Suprapubic skin (tissue), 4 donors: Measurements from ENCODE around the gene ANKRD9. TPM values are rescaled to one million over a fixed set of nuclear protein-coding genes. Genes with fewer than 3 reads are reported as not detected.

Experiments
- DNase-seq, 2 donors: peaks; one replicate each; pipeline ENCODE4 v3.0.0-alpha.2; 2019; ENCODE audit warnings: low spot score in 2 of 2
- H3K27ac ChIP-seq: fragments of 200-600 bp; sonication (generic); one replicate; pipeline ENCODE4 v1.5.1; 2019
- H3K27me3 ChIP-seq: fragments of 200-600 bp; sonication (generic); one replicate; pipeline ENCODE4 v1.5.1; 2019
- H3K36me3 ChIP-seq: fragments of 200-600 bp; sonication (generic); one replicate; pipeline ENCODE4 v1.5.1; 2019
- H3K4me1 ChIP-seq: fragments of 200-600 bp; sonication (generic); one replicate; pipeline ENCODE4 v1.5.1; 2019
- H3K4me3 ChIP-seq: fragments of 200-600 bp; sonication (generic); one replicate; pipeline ENCODE4 v1.5.1; 2019; ENCODE audit warnings: mild to moderate bottlenecking
- H3K9me3 ChIP-seq: fragments of 200-600 bp; sonication (generic); one replicate; pipeline ENCODE4 v1.5.1; 2019
- EP300 ChIP-seq: sonication (generic); formaldehyde crosslinking; IDR thresholded peaks from one replicate; pipeline ENCODE4 v1.6.1; 2017; ENCODE audit warnings: antibody characterized with exemption
- POLR2A ChIP-seq, 2 donors: fragments of 450-650 bp; IDR thresholded peaks; one replicate each; pipeline ENCODE4 v1.6.1; 2017; ENCODE audit warnings: antibody characterized with exemption in 2 of 2, mild to moderate bottlenecking in 2 of 2, moderate library complexity in 2 of 2
- POLR2AphosphoS5 ChIP-seq, 3 donors: sonication (generic); formaldehyde crosslinking; IDR thresholded peaks; one replicate each; pipeline ENCODE4 v1.6.1; 2017; ENCODE audit warnings: antibody characterized with exemption in 3 of 3
- WGBS: methylation state at CpG from one replicate; pipeline ENCODE4 v1.1.5; 2018; 5-methylcytosine and 5-hydroxymethylcytosine counted together
- total RNA-seq, 4 donors: library from RNA; depleted of rRNA; stranded (reverse); fragments of >200 nt; gene quantifications; one replicate each; pipeline ENCODE4 v1.1.0, GENCODE V29; 2016
- TF ChIP-seq, protein P1 (sequence below), 2 donors: fragments of 200-600 bp in 1 of 2; fragments of 450-650 bp in 1 of 2; sonication (generic) in 1 of 2; IDR thresholded peaks; one replicate each; pipeline ENCODE4 v1.5.1; 2016 to 2019; ENCODE audit warnings: antibody characterized with exemption in 2 of 2, mild to moderate bottlenecking in 1 of 2, moderate library complexity in 1 of 2

Gene ANKRD9
- total RNA-seq, 4 donors from 2014 or later: 48.4 to 60.1 (median 54.4) TPM

- H3K36me3 ChIP-seq: no peaks in the 10 kb centered on the region
- H3K9me3 ChIP-seq: no peaks in the 10 kb centered on the region
- no peak overlapping the region for H3K4me3 ChIP-seq
- DNase-seq: no peak
- 84% methylated on average over 11 of the region's 11 CpGs for WGBS
- no peak overlapping the region for H3K27ac ChIP-seq
- H3K27me3 ChIP-seq: no peaks in the 10 kb centered on the region
- H3K4me1 ChIP-seq: peaks cover 47% of the 10 kb centered on the region
- TF ChIP-seq POLR2A (IDR thresholded peaks at IDR 0.05): no peak
- TF ChIP-seq, protein P1, sequence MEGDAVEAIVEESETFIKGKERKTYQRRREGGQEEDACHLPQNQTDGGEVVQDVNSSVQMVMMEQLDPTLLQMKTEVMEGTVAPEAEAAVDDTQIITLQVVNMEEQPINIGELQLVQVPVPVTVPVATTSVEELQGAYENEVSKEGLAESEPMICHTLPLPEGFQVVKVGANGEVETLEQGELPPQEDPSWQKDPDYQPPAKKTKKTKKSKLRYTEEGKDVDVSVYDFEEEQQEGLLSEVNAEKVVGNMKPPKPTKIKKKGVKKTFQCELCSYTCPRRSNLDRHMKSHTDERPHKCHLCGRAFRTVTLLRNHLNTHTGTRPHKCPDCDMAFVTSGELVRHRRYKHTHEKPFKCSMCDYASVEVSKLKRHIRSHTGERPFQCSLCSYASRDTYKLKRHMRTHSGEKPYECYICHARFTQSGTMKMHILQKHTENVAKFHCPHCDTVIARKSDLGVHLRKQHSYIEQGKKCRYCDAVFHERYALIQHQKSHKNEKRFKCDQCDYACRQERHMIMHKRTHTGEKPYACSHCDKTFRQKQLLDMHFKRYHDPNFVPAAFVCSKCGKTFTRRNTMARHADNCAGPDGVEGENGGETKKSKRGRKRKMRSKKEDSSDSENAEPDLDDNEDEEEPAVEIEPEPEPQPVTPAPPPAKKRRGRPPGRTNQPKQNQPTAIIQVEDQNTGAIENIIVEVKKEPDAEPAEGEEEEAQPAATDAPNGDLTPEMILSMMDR (IDR thresholded peaks at IDR 0.05): no peak
- no peak for TF ChIP-seq POLR2AphosphoS5 (IDR thresholded peaks at IDR 0.05)
- no peak for TF ChIP-seq EP300
These were observed 19.0 kb upstream of the ANKRD9 start for GRCh38 chr14:102528431-102529170.

DNA sequence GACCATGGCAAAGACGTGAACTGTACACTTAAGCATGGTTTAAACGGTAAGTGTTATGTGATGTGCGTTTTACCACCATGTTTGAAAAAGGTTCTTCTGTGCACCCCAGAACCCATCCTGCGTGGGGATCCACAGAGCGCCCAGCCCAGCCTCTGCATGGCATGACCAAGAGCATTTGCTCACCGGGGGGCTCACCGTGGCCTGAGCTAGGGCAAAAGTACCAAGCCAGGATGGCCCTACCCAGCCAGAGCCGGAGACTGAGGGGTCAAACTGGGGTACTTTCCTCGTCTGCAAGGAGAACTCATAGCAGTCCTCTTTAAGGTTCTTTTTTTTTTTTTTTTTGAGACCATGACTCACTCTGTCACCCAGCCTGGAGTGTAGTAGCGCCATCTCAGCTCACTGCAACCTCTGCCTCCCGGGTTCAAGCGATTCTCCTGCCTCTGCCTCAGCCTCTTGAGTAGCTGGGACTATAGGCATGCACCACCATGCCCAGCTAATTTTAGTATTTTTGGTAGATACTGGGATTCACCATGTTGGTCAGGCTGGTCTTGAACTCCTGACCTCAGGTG, 16.4 kb upstream of the ANKRD9 start:
- no peak overlapping the region for H3K27ac ChIP-seq
- no peaks in the 10 kb centered on the region for H3K36me3 ChIP-seq
- H3K9me3 ChIP-seq: no peaks in the 10 kb centered on the region
- TF ChIP-seq EP300: no peak
- TF ChIP-seq, protein P1 (IDR thresholded peaks at IDR 0.05): no peak
- TF ChIP-seq POLR2A (IDR thresholded peaks at IDR 0.05): no peak
- no peak for TF ChIP-seq POLR2AphosphoS5 (IDR thresholded peaks at IDR 0.05)
- no peaks in the 10 kb centered on the region for H3K27me3 ChIP-seq
- peaks cover 48% of the 10 kb centered on the region for H3K4me1 ChIP-seq
- DNase-seq: no peak
- WGBS: 77% methylated on average over 12 of the region's 12 CpGs
- H3K4me3 ChIP-seq: no peak overlapping the region

DNA sequence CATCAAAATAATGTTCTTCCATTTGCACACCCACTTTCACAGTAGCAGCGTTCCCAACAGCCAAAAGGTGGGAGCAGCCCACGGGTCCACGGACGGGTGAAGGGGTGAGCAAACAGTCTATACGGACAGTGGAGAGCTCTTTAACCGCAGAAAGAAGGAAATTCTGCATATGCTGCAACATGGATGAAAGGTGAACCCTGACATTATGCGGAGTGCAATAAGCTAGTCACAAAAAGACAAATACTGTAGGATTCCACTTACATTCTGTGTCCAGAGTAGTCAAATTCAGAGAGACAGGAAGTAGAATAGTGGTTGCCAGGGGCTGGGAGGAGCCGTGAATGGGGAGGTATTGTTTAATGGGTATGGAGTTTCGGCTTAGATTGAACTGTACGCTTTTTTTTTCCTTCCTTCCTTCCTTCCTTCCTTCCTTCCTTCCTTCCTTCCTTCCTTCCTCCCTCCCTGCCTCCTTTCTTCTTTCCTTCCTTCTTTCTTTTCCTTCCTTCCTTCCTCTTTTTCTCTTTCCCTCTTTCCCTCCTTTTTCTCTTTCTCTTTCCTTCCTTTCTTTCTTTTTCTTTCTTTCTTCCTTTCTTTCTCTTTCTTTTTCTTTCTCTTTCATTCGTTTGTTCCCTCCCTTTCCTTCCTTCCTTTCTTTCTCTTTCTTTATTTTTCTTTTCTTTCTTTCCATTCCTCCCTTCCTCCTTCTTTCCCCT, 15.8 kb upstream of the ANKRD9 start:
- Histone ChIP-seq H3K9me3 (no peaks in the 10 kb centered on the region), H3K4me1 (peaks cover 43% of the 10 kb centered on the region), H3K36me3 (no peaks in the 10 kb centered on the region), H3K27me3 (no peaks in the 10 kb centered on the region), H3K4me3 (peak overlapping the region; percentile 60), H3K27ac (peak overlapping the region; percentile 87)
- no peak for DNase-seq
- 2% methylated on average over 11 of the region's 11 CpGs for WGBS
- TF ChIP-seq POLR2AphosphoS5 (IDR thresholded peaks at IDR 0.05): no peak
- no peak for TF ChIP-seq POLR2A (IDR thresholded peaks at IDR 0.05)
- TF ChIP-seq, protein P1 (IDR thresholded peaks at IDR 0.05): no peak
- TF ChIP-seq EP300: no peak

DNA sequence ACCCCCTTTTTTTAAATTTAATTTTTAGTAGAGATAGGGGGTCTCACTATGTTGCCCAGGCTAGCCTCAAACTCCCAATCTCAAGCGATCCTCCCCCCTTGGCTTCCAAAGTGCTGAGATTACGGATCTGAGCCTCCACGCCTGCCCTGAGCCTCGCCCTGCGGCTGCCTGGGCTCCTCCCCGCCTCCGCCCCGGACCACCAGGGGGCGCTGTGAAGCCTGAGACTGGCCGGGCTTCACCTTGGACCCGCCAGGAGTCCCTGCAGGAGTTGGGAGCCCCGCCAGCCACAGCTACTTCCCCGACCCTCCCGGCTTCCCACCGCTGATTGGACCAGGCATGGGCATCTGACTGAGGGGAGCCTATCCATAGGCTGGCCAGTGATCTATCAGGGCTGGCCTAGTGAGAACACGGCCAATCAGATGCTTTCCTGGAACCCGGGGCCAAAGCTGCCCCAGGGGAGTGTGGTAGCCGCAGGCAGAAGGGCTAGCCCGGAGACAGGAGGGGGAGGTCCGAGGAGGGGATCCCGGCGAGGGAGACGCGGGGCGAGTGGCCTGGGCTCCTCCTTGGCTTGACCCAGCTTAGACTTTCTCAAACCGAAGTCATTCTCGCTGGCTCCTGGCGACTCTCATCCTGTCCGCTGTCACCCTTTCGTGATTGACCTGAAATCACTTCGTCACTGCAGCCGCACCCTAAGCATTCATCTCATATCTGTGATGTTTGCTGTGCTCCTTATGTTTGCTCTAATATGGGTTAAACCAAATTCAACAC, 15.1 kb upstream of the ANKRD9 start:
- DNase-seq: peak; percentile 99
- Histone ChIP-seq H3K9me3 (no peaks in the 10 kb centered on the region), H3K4me1 (peaks cover 41% of the 10 kb centered on the region), H3K4me3 (peak overlapping the region; percentile 60), H3K36me3 (no peaks in the 10 kb centered on the region), H3K27me3 (no peaks in the 10 kb centered on the region), H3K27ac (peak overlapping the region; percentile 87)
- TF ChIP-seq EP300: no peak
- peak in 1 of 2 donors; percentile 8 for TF ChIP-seq POLR2A (IDR thresholded peaks at IDR 0.05)
- TF ChIP-seq, protein P1 (IDR thresholded peaks at IDR 0.05): peak; percentile 98
- TF ChIP-seq POLR2AphosphoS5 (IDR thresholded peaks at IDR 0.05): peak in 1 of 3 donors; percentile 54
- WGBS: 0% methylated on average over 9 of the region's 32 CpGs
